HCT116 (cell line): Measurements from ENCODE around the gene YBX3.

Source experiments
- CTCF ChIP-seq, 3 experiments: fragments of 200-600 bp in 1 of 3; sonication (generic) in 1 of 3; IDR thresholded peaks in 2 of 3; conservative IDR thresholded peaks in 1 of 3; 2 replicates each; pipeline ENCODE4 v1.5.1; 2012 to 2017; ENCODE audit warnings: low read depth in 2 of 3, low read length in 2 of 3, antibody characterized with exemption in 1 of 3, borderline replicate concordance in 1 of 3, control low read depth in 1 of 3, mild to moderate bottlenecking in 1 of 3, mixed read lengths in 1 of 3, mixed run types in 1 of 3, moderate library complexity in 1 of 3; ENCODE audit not compliant: insufficient read depth in 1 of 3
- POLR2AphosphoS5 ChIP-seq: IDR thresholded peaks from 2 replicates; pipeline ENCODE4 v1.6.1; 2011; ENCODE audit warnings: mild to moderate bottlenecking, low read depth, low read length, moderate library complexity

GRCh38 chr12:10750385-10750727 is 27.2 kb upstream of the YBX3 start:
- TF ChIP-seq POLR2AphosphoS5 = no peak
- no peak for TF ChIP-seq CTCF (IDR thresholded peaks at IDR 0.05 in 2 of 3, conservative IDR thresholded peaks at IDR 0.05 in 1 of 3; ENCODE audit: borderline replicate concordance in 1 of 3, insufficient read depth in 1 of 3, low read depth in 2 of 3, low read length in 2 of 3)
